ENCODE data around the gene GDF10. TPM values are rescaled to one million over a fixed set of nuclear protein-coding genes. Genes with fewer than 3 reads are reported as not detected.

The GDF10 gene
- total RNA-seq, 1 experiment from 2014 or later: 0.24 TPM

GRCh38 chr10:47290338-47290737 lies 9.7 kb upstream of the GDF10 start:
- ATAC-seq (no peak), DNase-seq (ENCODE audit: low spot score) (no peak)
- H3K27ac Mint-ChIP-seq: no peak overlapping the region
- 0 out of 2 replicates have a peak, but pooled peaks cover 3% of the 10 kb centered on the region for H3K27me3 Mint-ChIP-seq (ENCODE audit: low read depth)
- no peaks in the 10 kb centered on the region for H3K4me1 Mint-ChIP-seq
- H3K9me3 Mint-ChIP-seq: no peaks in the 10 kb centered on the region
- no peak overlapping the region for H3K4me3 Mint-ChIP-seq
- TF ChIP-seq PREB (CRISPR knock-in tag; IDR thresholded peaks at IDR 0.05; ENCODE audit: borderline replicate concordance) (no peak), IRF2 (CRISPR knock-in tag; IDR thresholded peaks at IDR 0.05; ENCODE audit: borderline replicate concordance, low read depth) (no peak), TP53 (CRISPR knock-in tag; IDR thresholded peaks at IDR 0.05) (no peak), SMAD4 (CRISPR knock-in tag; IDR thresholded peaks at IDR 0.05) (no peak), USF1 (CRISPR knock-in tag; IDR thresholded peaks at IDR 0.05) (no peak), FOXK1 (CRISPR knock-in tag; IDR thresholded peaks at IDR 0.05) (no peak), MAX (CRISPR knock-in tag; IDR thresholded peaks at IDR 0.05) (no peak), ZMAT4 (CRISPR knock-in tag; IDR thresholded peaks at IDR 0.05) (no peak), ZNF281 (CRISPR knock-in tag; IDR thresholded peaks at IDR 0.05) (no peak), E2F4 (CRISPR knock-in tag; IDR thresholded peaks at IDR 0.05; ENCODE audit: borderline replicate concordance, low read depth) (no peak), CREM (CRISPR knock-in tag; IDR thresholded peaks at IDR 0.05) (no peak), OVOL2 (CRISPR knock-in tag; IDR thresholded peaks at IDR 0.05; ENCODE audit: borderline replicate concordance) (no peak), ATF2 (CRISPR knock-in tag; IDR thresholded peaks at IDR 0.05; ENCODE audit: borderline replicate concordance, low read depth) (no peak)
- ChIA-PET CTCF (interaction anchor here (3.6 kb wide), 1 partner anchor 242 kb away, joined by 26 read pairs; no protein-coding TSS in a partner anchor), POLR2A (no interaction called here)
- H3K36me3 Mint-ChIP-seq: no peaks in the 10 kb centered on the region

GRCh38 chr10:47291682-47292081 lies 8.3 kb upstream of the GDF10 start:
- Mint-ChIP-seq H3K4me1 (peaks cover 7% of the 10 kb centered on the region), H3K4me3 (no peak overlapping the region), H3K9me3 (no peaks in the 10 kb centered on the region), H3K27ac (no peak overlapping the region), H3K36me3 (no peaks in the 10 kb centered on the region), H3K27me3 (ENCODE audit: low read depth) (0 out of 2 replicates have a peak, but pooled peaks cover 2% of the 10 kb centered on the region)
- no peak for DNase-seq (ENCODE audit: low spot score)
- ATAC-seq: no peak
- POLR2A ChIA-PET: no interaction called here
- CTCF ChIA-PET: no interaction called here
- no peak for TF ChIP-seq HMGA2 (CRISPR knock-in tag; IDR thresholded peaks at IDR 0.05)
- no peak for TF ChIP-seq RORB (CRISPR knock-in tag; IDR thresholded peaks at IDR 0.05)
- no peak for TF ChIP-seq E2F1 (CRISPR knock-in tag; IDR thresholded peaks at IDR 0.05)
- no peak for TF ChIP-seq ZNF232 (CRISPR knock-in tag; IDR thresholded peaks at IDR 0.05)
- no peak for TF ChIP-seq IRF1 (CRISPR knock-in tag; IDR thresholded peaks at IDR 0.05)
- no peak for TF ChIP-seq FOXJ3 (CRISPR knock-in tag; IDR thresholded peaks at IDR 0.05; ENCODE audit: borderline replicate concordance)
- no peak for TF ChIP-seq NR2C2 (CRISPR knock-in tag; IDR thresholded peaks at IDR 0.05)
- no peak for TF ChIP-seq JUN (CRISPR knock-in tag; IDR thresholded peaks at IDR 0.05)
- no peak for TF ChIP-seq IRF2 (CRISPR knock-in tag; IDR thresholded peaks at IDR 0.05; ENCODE audit: borderline replicate concordance, low read depth)
- TF ChIP-seq SMAD3 (CRISPR knock-in tag; IDR thresholded peaks at IDR 0.05; ENCODE audit: borderline replicate concordance): no peak
- no peak for TF ChIP-seq ZNF512 (CRISPR knock-in tag; IDR thresholded peaks at IDR 0.05; ENCODE audit: borderline replicate concordance)

All from WTC11 (cell line).